ENCODE data around the gene YWHAQ. TPM values are rescaled to one million over a fixed set of nuclear protein-coding genes. Genes with fewer than 3 reads are reported as not detected.

Gene YWHAQ
- polyA plus RNA-seq, 1 experiment = 624 TPM

- ChIA-PET POLR2A (interaction anchor here (1.8 kb wide), 1 partner anchor 14 kb away, joined by 6 read pairs; the partner anchor contains the start of gene ADAM17), CTCF (interaction anchor here (0.7 to 1.8 kb wide), 2 partner anchors 15 to 21 kb away, joined by 4 to 6 read pairs; partner anchors contain the start of gene ADAM17)
- TF ChIP-seq CTCF (IDR thresholded peaks at IDR 0.05; ENCODE audit: low read depth, low read length) = peak; percentile 26
- no peak overlapping the region for H3K27ac ChIP-seq (ENCODE audit: low read depth, low read length)
- H3K4me3 ChIP-seq (ENCODE audit: low read depth, low read length) = no peak overlapping the region
- H3K27me3 ChIP-seq (ENCODE audit: control insufficient read depth, insufficient read depth, low read length) = no peaks in the 10 kb centered on the region
- H3K9me3 ChIP-seq (ENCODE audit: control insufficient read depth, insufficient read depth, low read length) = no peaks in the 10 kb centered on the region
- DNase-seq (ENCODE audit: low read depth, low spot score) = no peak
Observed at GRCh38 chr2:9570182-9571060, 60.4 kb downstream of the YWHAQ start.

- CTCF ChIA-PET = no interaction called here
- POLR2A ChIA-PET = interaction anchor here (1.2 kb wide), 1 partner anchor 10 kb away, joined by 6 read pairs; the partner anchor contains the start of gene ADAM17
- no peak for TF ChIP-seq CTCF (IDR thresholded peaks at IDR 0.05; ENCODE audit: low read depth, low read length)
- no peaks in the 10 kb centered on the region for H3K27me3 ChIP-seq (ENCODE audit: control insufficient read depth, insufficient read depth, low read length)
- peak overlapping the region; percentile 94 for H3K27ac ChIP-seq (ENCODE audit: low read depth, low read length)
- peak; percentile 79 for DNase-seq (ENCODE audit: low read depth, low spot score)
- peak overlapping the region; percentile 34 for H3K4me3 ChIP-seq (ENCODE audit: low read depth, low read length)
- H3K9me3 ChIP-seq (ENCODE audit: control insufficient read depth, insufficient read depth, low read length) = no peaks in the 10 kb centered on the region
Observed at GRCh38 chr2:9565436-9566153, 65.2 kb downstream of the YWHAQ start.

- DNase-seq (ENCODE audit: low read depth, low spot score) = no peak
- H3K4me3 ChIP-seq (ENCODE audit: low read depth, low read length) = no peak overlapping the region
- no peak overlapping the region for H3K27ac ChIP-seq (ENCODE audit: low read depth, low read length)
- no peaks in the 10 kb centered on the region for H3K27me3 ChIP-seq (ENCODE audit: control insufficient read depth, insufficient read depth, low read length)
- ChIA-PET CTCF (interaction anchor here (0.7 kb wide), 1 partner anchor 286 kb away, joined by 3 read pairs; no protein-coding TSS in a partner anchor), POLR2A (interaction anchor here (0.7 kb wide), 2 partner anchors 34 to 96 kb away, joined by 4 to 10 read pairs; no protein-coding TSS in a partner anchor)
- no peak for TF ChIP-seq CTCF (IDR thresholded peaks at IDR 0.05; ENCODE audit: low read depth, low read length)
- H3K9me3 ChIP-seq (ENCODE audit: control insufficient read depth, insufficient read depth, low read length) = no peaks in the 10 kb centered on the region
Observed at GRCh38 chr2:9560628-9561027, 70.2 kb downstream of the YWHAQ start.

GRCh38 chr2:9558948-9559381 lies 71.8 kb downstream of the YWHAQ start:
- Histone ChIP-seq H3K9me3 (ENCODE audit: control insufficient read depth, insufficient read depth, low read length) (no peaks in the 10 kb centered on the region; the same call in 1 of the 2 replicates), H3K27me3 (ENCODE audit: control insufficient read depth, insufficient read depth, low read length) (no peaks in the 10 kb centered on the region), H3K4me3 (ENCODE audit: low read depth, low read length) (no peak overlapping the region), H3K27ac (ENCODE audit: low read depth, low read length) (peak overlapping the region; percentile 67)
- peak; percentile 84 for DNase-seq (ENCODE audit: low read depth, low spot score)
- no peak for TF ChIP-seq CTCF (IDR thresholded peaks at IDR 0.05; ENCODE audit: low read depth, low read length)
- POLR2A ChIA-PET = interaction anchor here (0.6 to 1.2 kb wide), 2 partner anchors 43 to 72 kb away, joined by 4 to 7 read pairs; partner anchors contain the start of gene YWHAQ
- CTCF ChIA-PET = no interaction called here

All from AG04450 (cell line).